ENCODE results near the gene ABRAXAS1. TPM values are rescaled to one million over a fixed set of nuclear protein-coding genes. Genes with fewer than 3 reads are reported as not detected.

The ABRAXAS1 gene
- total and polyA plus RNA-seq, 4 donors, result 10.0 to 20.2 (median 10.2) TPM

- peak within 1 kb of the TSS; percentile 97 for H3K27ac ChIP-seq (ENCODE audit: low read depth, low read length)
- H3K36me3 ChIP-seq (ENCODE audit: control insufficient read depth, insufficient read depth, low read length), result peaks cover 12% of the 10 kb centered on the region
- under 1% methylated on average over 53 of the region's 58 CpGs for WGBS (ENCODE audit: insufficient coverage)
- H3K9me3 ChIP-seq (ENCODE audit: control insufficient read depth, insufficient read depth, low read length), result no peaks in the 10 kb centered on the region
- peaks cover 7% of the 10 kb centered on the region for H3K4me1 ChIP-seq (ENCODE audit: control insufficient read depth, insufficient read depth, low read length)
- H3K4me3 ChIP-seq (ENCODE audit: low read depth, low read length), result peak within 1 kb of the TSS; percentile 98
- H3K27me3 ChIP-seq (ENCODE audit: control insufficient read depth, insufficient read depth, low read length), result no peaks in the 10 kb centered on the region
- peak; percentile 95 to 100 (median 98) for DNase-seq (ENCODE audit: low read depth in 4 of 6, low spot score in 6 of 6)
Measured at GRCh38 chr4:83455281-83456183, 29.4 kb downstream of the ABRAXAS1 start, which contains the start of the genes HELQ and MRPS18C. Gene HELQ, minus strand, starts transcription at chr4:83455823. Its CDS starts 130 bp downstream, at chr4:83455693. Gene MRPS18C, plus strand, starts transcription at chr4:83456058. Its CDS starts 20 bp downstream, at chr4:83456078.

- Histone ChIP-seq H3K36me3 (ENCODE audit: control insufficient read depth, insufficient read depth, low read length) (peaks cover 9% of the 10 kb centered on the region), H3K27me3 (ENCODE audit: control insufficient read depth, insufficient read depth, low read length) (no peaks in the 10 kb centered on the region), H3K27ac (ENCODE audit: low read depth, low read length) (peak overlapping the region; percentile 97), H3K4me1 (ENCODE audit: control insufficient read depth, insufficient read depth, low read length) (peaks cover 7% of the 10 kb centered on the region), H3K4me3 (ENCODE audit: low read depth, low read length) (peak overlapping the region; percentile 98), H3K9me3 (ENCODE audit: control insufficient read depth, insufficient read depth, low read length) (no peaks in the 10 kb centered on the region)
- WGBS (ENCODE audit: insufficient coverage), result 67% methylated on average over 4 of the region's 6 CpGs
- peak in 2 of 6 donors; percentile 1 to 2 for DNase-seq (ENCODE audit: low read depth in 4 of 6, low spot score in 6 of 6)
Measured at GRCh38 chr4:83454686-83455085, 30.2 kb downstream of the ABRAXAS1 start.

- 63% methylated on average over 1 of the region's 2 CpGs for WGBS (ENCODE audit: insufficient coverage)
- Histone ChIP-seq H3K4me3 (ENCODE audit: low read depth, low read length) (no peak overlapping the region), H3K27ac (ENCODE audit: low read depth, low read length) (no peak overlapping the region), H3K9me3 (ENCODE audit: control insufficient read depth, insufficient read depth, low read length) (no peaks in the 10 kb centered on the region), H3K27me3 (ENCODE audit: control insufficient read depth, insufficient read depth, low read length) (no peaks in the 10 kb centered on the region), H3K4me1 (ENCODE audit: control insufficient read depth, insufficient read depth, low read length) (peaks cover 2% of the 10 kb centered on the region), H3K36me3 (ENCODE audit: control insufficient read depth, insufficient read depth, low read length) (peaks cover 5% of the 10 kb centered on the region)
- no peak for DNase-seq (ENCODE audit: low read depth in 4 of 6, low spot score in 6 of 6)
Measured at GRCh38 chr4:83449009-83449408, 35.9 kb downstream of the ABRAXAS1 start.

GRCh38 chr4:83440899-83441298 lies 44.0 kb downstream of the ABRAXAS1 start:
- DNase-seq (ENCODE audit: low read depth in 4 of 6, low spot score in 6 of 6), result no peak
- Histone ChIP-seq H3K36me3 (ENCODE audit: control insufficient read depth, insufficient read depth, low read length) (peaks cover 16% of the 10 kb centered on the region), H3K9me3 (ENCODE audit: control insufficient read depth, insufficient read depth, low read length) (no peaks in the 10 kb centered on the region), H3K4me1 (ENCODE audit: control insufficient read depth, insufficient read depth, low read length) (no peaks in the 10 kb centered on the region), H3K27ac (ENCODE audit: low read depth, low read length) (no peak overlapping the region), H3K27me3 (ENCODE audit: control insufficient read depth, insufficient read depth, low read length) (no peaks in the 10 kb centered on the region), H3K4me3 (ENCODE audit: low read depth, low read length) (no peak overlapping the region)
- 100% methylated on average over 1 of the region's 3 CpGs for WGBS (ENCODE audit: insufficient coverage)

GRCh38 chr4:83440148-83440814 lies 44.6 kb downstream of the ABRAXAS1 start:
- no peaks in the 10 kb centered on the region for H3K9me3 ChIP-seq (ENCODE audit: control insufficient read depth, insufficient read depth, low read length)
- H3K36me3 ChIP-seq (ENCODE audit: control insufficient read depth, insufficient read depth, low read length), result peaks cover 16% of the 10 kb centered on the region
- no peak overlapping the region for H3K4me3 ChIP-seq (ENCODE audit: low read depth, low read length)
- no peaks in the 10 kb centered on the region for H3K4me1 ChIP-seq (ENCODE audit: control insufficient read depth, insufficient read depth, low read length)
- no peak for DNase-seq (ENCODE audit: low read depth in 4 of 6, low spot score in 6 of 6)
- no CpG with 5 or more reads among the region's 1 CpG for WGBS (ENCODE audit: insufficient coverage)
- no peak overlapping the region for H3K27ac ChIP-seq (ENCODE audit: low read depth, low read length)
- H3K27me3 ChIP-seq (ENCODE audit: control insufficient read depth, insufficient read depth, low read length), result no peaks in the 10 kb centered on the region

- H3K4me1 ChIP-seq (ENCODE audit: control insufficient read depth, insufficient read depth, low read length), result no peaks in the 10 kb centered on the region
- no peaks in the 10 kb centered on the region for H3K9me3 ChIP-seq (ENCODE audit: control insufficient read depth, insufficient read depth, low read length)
- H3K27me3 ChIP-seq (ENCODE audit: control insufficient read depth, insufficient read depth, low read length), result no peaks in the 10 kb centered on the region
- peaks cover 16% of the 10 kb centered on the region for H3K36me3 ChIP-seq (ENCODE audit: control insufficient read depth, insufficient read depth, low read length)
- H3K4me3 ChIP-seq (ENCODE audit: low read depth, low read length), result no peak overlapping the region
- no peak for DNase-seq (ENCODE audit: low read depth in 4 of 6, low spot score in 6 of 6)
- no peak overlapping the region for H3K27ac ChIP-seq (ENCODE audit: low read depth, low read length)
Measured at GRCh38 chr4:83438719-83439118, 46.2 kb downstream of the ABRAXAS1 start.

- H3K36me3 ChIP-seq (ENCODE audit: control insufficient read depth, insufficient read depth, low read length), result peaks cover 12% of the 10 kb centered on the region
- H3K4me1 ChIP-seq (ENCODE audit: control insufficient read depth, insufficient read depth, low read length), result no peaks in the 10 kb centered on the region
- H3K9me3 ChIP-seq (ENCODE audit: control insufficient read depth, insufficient read depth, low read length), result no peaks in the 10 kb centered on the region
- no peak for DNase-seq (ENCODE audit: low read depth in 4 of 6, low spot score in 6 of 6)
- H3K27me3 ChIP-seq (ENCODE audit: control insufficient read depth, insufficient read depth, low read length), result no peaks in the 10 kb centered on the region
- WGBS (ENCODE audit: insufficient coverage), result no CpG with 5 or more reads among the region's 4 CpGs
- H3K27ac ChIP-seq (ENCODE audit: low read depth, low read length), result no peak overlapping the region
- no peak overlapping the region for H3K4me3 ChIP-seq (ENCODE audit: low read depth, low read length)
Measured at GRCh38 chr4:83436680-83437079, 48.2 kb downstream of the ABRAXAS1 start.

- no peaks in the 10 kb centered on the region for H3K4me1 ChIP-seq (ENCODE audit: control insufficient read depth, insufficient read depth, low read length)
- no peak for DNase-seq (ENCODE audit: low read depth in 4 of 6, low spot score in 6 of 6)
- no CpG with 5 or more reads among the region's 1 CpG for WGBS (ENCODE audit: insufficient coverage)
- no peak overlapping the region for H3K4me3 ChIP-seq (ENCODE audit: low read depth, low read length)
- no peaks in the 10 kb centered on the region for H3K27me3 ChIP-seq (ENCODE audit: control insufficient read depth, insufficient read depth, low read length)
- H3K9me3 ChIP-seq (ENCODE audit: control insufficient read depth, insufficient read depth, low read length), result no peaks in the 10 kb centered on the region
- H3K27ac ChIP-seq (ENCODE audit: low read depth, low read length), result no peak overlapping the region
- peaks cover 6% of the 10 kb centered on the region for H3K36me3 ChIP-seq (ENCODE audit: control insufficient read depth, insufficient read depth, low read length)
Measured at GRCh38 chr4:83431200-83431599, 53.7 kb downstream of the ABRAXAS1 start.

GRCh38 chr4:83418211-83418610 lies 66.7 kb downstream of the ABRAXAS1 start:
- H3K36me3 ChIP-seq (ENCODE audit: control insufficient read depth, insufficient read depth, low read length), result peaks cover 16% of the 10 kb centered on the region
- no peaks in the 10 kb centered on the region for H3K27me3 ChIP-seq (ENCODE audit: control insufficient read depth, insufficient read depth, low read length)
- H3K4me3 ChIP-seq (ENCODE audit: low read depth, low read length), result no peak overlapping the region
- no peak for DNase-seq (ENCODE audit: low read depth in 4 of 6, low spot score in 6 of 6)
- no peaks in the 10 kb centered on the region for H3K9me3 ChIP-seq (ENCODE audit: control insufficient read depth, insufficient read depth, low read length)
- H3K4me1 ChIP-seq (ENCODE audit: control insufficient read depth, insufficient read depth, low read length), result no peaks in the 10 kb centered on the region
- H3K27ac ChIP-seq (ENCODE audit: low read depth, low read length), result no peak overlapping the region
